Activated naive CD8-positive, alpha-beta T cell treated with anti-CD3 and anti-CD28 coated beads, Interleukin-2, amount 50 U/mL, for 24 hours (primary cell): Measurements from ENCODE around the gene YAP1.
A peak's percentile ranks its signal among the peaks of the same experiment; 100 is the strongest.
"Not testable (repeated sequence)": the region's sequence is repeated elsewhere in the genome, so short reads cannot be mapped to it uniquely, and the experiment has no call there.

Source experiments
- ATAC-seq: fragments of 150-1000 bp; cut with Tn5 transposase; one replicate; pipeline ENCODE4 v1.10.0; 2021
- DNase-seq: peaks from one replicate; pipeline ENCODE4 v3.0.0; 2021
- H3K27ac Mint-ChIP-seq: one replicate; pipeline ENCODE4 v1.8.0; 2021; ENCODE audit warnings: mild to moderate bottlenecking, mixed read lengths
- H3K27me3 Mint-ChIP-seq: one replicate; pipeline ENCODE4 v1.8.0; 2021; ENCODE audit warnings: mixed read lengths
- H3K36me3 Mint-ChIP-seq: one replicate; pipeline ENCODE4 v1.8.0; 2021; ENCODE audit warnings: low read depth, mixed read lengths
- H3K4me1 Mint-ChIP-seq: one replicate; pipeline ENCODE4 v1.8.0; 2021; ENCODE audit warnings: mixed read lengths
- H3K4me3 Mint-ChIP-seq: one replicate; pipeline ENCODE4 v1.8.0; 2021; ENCODE audit warnings: mild to moderate bottlenecking, moderate library complexity, mixed read lengths
- H3K9me3 Mint-ChIP-seq: one replicate; pipeline ENCODE4 v1.8.0; 2021; ENCODE audit warnings: mixed read lengths

The YAP1 gene

GRCh38 chr11:102244681-102245409, 134.6 kb downstream of the YAP1 start:
- Mint-ChIP-seq H3K27ac (no peak overlapping the region), H3K36me3 (no peaks in the 10 kb centered on the region), H3K4me3 (no peak overlapping the region), H3K9me3 (no peaks in the 10 kb centered on the region), H3K27me3 (peaks cover 4% of the 10 kb centered on the region), H3K4me1 (no peaks in the 10 kb centered on the region)
- no peak for DNase-seq
- ATAC-seq = no peak

GRCh38 chr11:102251423-102251822, 141.2 kb downstream of the YAP1 start:
- no peak overlapping the region for H3K27ac Mint-ChIP-seq
- H3K4me3 Mint-ChIP-seq = no peak overlapping the region
- no peaks in the 10 kb centered on the region for H3K9me3 Mint-ChIP-seq
- no peaks in the 10 kb centered on the region for H3K36me3 Mint-ChIP-seq
- DNase-seq = no peak
- no peaks in the 10 kb centered on the region for H3K27me3 Mint-ChIP-seq
- no peak for ATAC-seq
- H3K4me1 Mint-ChIP-seq = no peaks in the 10 kb centered on the region

GRCh38 chr11:102252339-102252891, 142.2 kb downstream of the YAP1 start:
- Mint-ChIP-seq H3K36me3 (no peaks in the 10 kb centered on the region), H3K4me3 (no peak overlapping the region), H3K9me3 (no peaks in the 10 kb centered on the region), H3K27ac (no peak overlapping the region), H3K27me3 (no peaks in the 10 kb centered on the region), H3K4me1 (no peaks in the 10 kb centered on the region)
- no peak for DNase-seq
- ATAC-seq = no peak

- no peak overlapping the region for H3K27ac Mint-ChIP-seq
- no peak overlapping the region for H3K4me3 Mint-ChIP-seq
- DNase-seq (no peak), ATAC-seq (no peak)
- H3K4me1 Mint-ChIP-seq = no peaks in the 10 kb centered on the region
- H3K27me3 Mint-ChIP-seq = no peaks in the 10 kb centered on the region
- H3K9me3 Mint-ChIP-seq = no peaks in the 10 kb centered on the region
- H3K36me3 Mint-ChIP-seq = no peaks in the 10 kb centered on the region
These were observed 142.9 kb downstream of the YAP1 start for GRCh38 chr11:102253020-102253715.

- Mint-ChIP-seq H3K27ac (no peak overlapping the region), H3K4me3 (no peak overlapping the region), H3K36me3 (no peaks in the 10 kb centered on the region), H3K4me1 (no peaks in the 10 kb centered on the region), H3K9me3 (no peaks in the 10 kb centered on the region), H3K27me3 (peaks cover under 1% of the 10 kb centered on the region)
- DNase-seq = no peak
- no peak for ATAC-seq
These were observed 143.8 kb downstream of the YAP1 start for GRCh38 chr11:102254047-102254446.

- no peaks in the 10 kb centered on the region for H3K4me1 Mint-ChIP-seq
- ATAC-seq (no peak), DNase-seq (no peak)
- H3K27ac Mint-ChIP-seq = no peak overlapping the region
- peaks cover 2% of the 10 kb centered on the region for H3K27me3 Mint-ChIP-seq
- H3K36me3 Mint-ChIP-seq = no peaks in the 10 kb centered on the region
- H3K4me3 Mint-ChIP-seq = no peak overlapping the region
- no peaks in the 10 kb centered on the region for H3K9me3 Mint-ChIP-seq
These were observed 146.0 kb downstream of the YAP1 start for GRCh38 chr11:102256251-102256650.

- H3K4me1 Mint-ChIP-seq = no peaks in the 10 kb centered on the region
- no peaks in the 10 kb centered on the region for H3K36me3 Mint-ChIP-seq
- no peak overlapping the region for H3K4me3 Mint-ChIP-seq
- no peaks in the 10 kb centered on the region for H3K9me3 Mint-ChIP-seq
- ATAC-seq (no peak), DNase-seq (no peak)
- H3K27me3 Mint-ChIP-seq = peaks cover 2% of the 10 kb centered on the region
- H3K27ac Mint-ChIP-seq = no peak overlapping the region
These were observed 150.0 kb downstream of the YAP1 start for GRCh38 chr11:102260241-102260640.

GRCh38 chr11:102263379-102264003, 153.2 kb downstream of the YAP1 start:
- Mint-ChIP-seq H3K9me3 (no peaks in the 10 kb centered on the region), H3K4me1 (peaks cover 5% of the 10 kb centered on the region), H3K4me3 (no peak overlapping the region), H3K27me3 (peaks cover 8% of the 10 kb centered on the region), H3K27ac (no peak overlapping the region), H3K36me3 (no peaks in the 10 kb centered on the region)
- DNase-seq (no peak), ATAC-seq (no peak)

GRCh38 chr11:102264704-102265103, 154.5 kb downstream of the YAP1 start:
- not testable (repeated sequence) for H3K27me3 Mint-ChIP-seq, H3K4me3 Mint-ChIP-seq, H3K9me3 Mint-ChIP-seq, H3K27ac Mint-ChIP-seq, ATAC-seq, DNase-seq, H3K36me3 Mint-ChIP-seq
- H3K4me1 Mint-ChIP-seq = peaks cover 15% of the 10 kb centered on the region

- ATAC-seq (no peak), DNase-seq (no peak)
- Mint-ChIP-seq H3K4me1 (peaks cover 22% of the 10 kb centered on the region), H3K9me3 (no peaks in the 10 kb centered on the region), H3K36me3 (no peaks in the 10 kb centered on the region), H3K27ac (no peak overlapping the region), H3K4me3 (no peak overlapping the region), H3K27me3 (peaks cover 6% of the 10 kb centered on the region)
These were observed 155.9 kb downstream of the YAP1 start for GRCh38 chr11:102266099-102266498.

- DNase-seq (no peak), ATAC-seq (no peak)
- no peak overlapping the region for H3K4me3 Mint-ChIP-seq
- H3K9me3 Mint-ChIP-seq = no peaks in the 10 kb centered on the region
- H3K27ac Mint-ChIP-seq = no peak overlapping the region
- peaks cover 10% of the 10 kb centered on the region for H3K27me3 Mint-ChIP-seq
- no peaks in the 10 kb centered on the region for H3K36me3 Mint-ChIP-seq
- peaks cover 22% of the 10 kb centered on the region for H3K4me1 Mint-ChIP-seq
These were observed 157.4 kb downstream of the YAP1 start for GRCh38 chr11:102267609-102268008.

- Mint-ChIP-seq H3K36me3 (no peaks in the 10 kb centered on the region), H3K4me3 (peak overlapping the region; percentile 67), H3K4me1 (peaks cover 22% of the 10 kb centered on the region), H3K27ac (no peak overlapping the region), H3K27me3 (peaks cover 13% of the 10 kb centered on the region), H3K9me3 (no peaks in the 10 kb centered on the region)
- ATAC-seq (peak; percentile 96), DNase-seq (peak; percentile 69)
These were observed 158.1 kb downstream of the YAP1 start for GRCh38 chr11:102268083-102268984.

- no peak for ATAC-seq
These were observed 158.8 kb downstream of the YAP1 start for GRCh38 chr11:102268985-102269470.

GRCh38 chr11:102269927-102270326, 159.7 kb downstream of the YAP1 start:
- peak; percentile 21 for ATAC-seq
- H3K9me3 Mint-ChIP-seq = no peaks in the 10 kb centered on the region
- H3K4me1 Mint-ChIP-seq = peaks cover 22% of the 10 kb centered on the region
- peaks cover 16% of the 10 kb centered on the region for H3K27me3 Mint-ChIP-seq
- no peak for DNase-seq
- H3K4me3 Mint-ChIP-seq = no peak overlapping the region
- H3K27ac Mint-ChIP-seq = no peak overlapping the region
- H3K36me3 Mint-ChIP-seq = no peaks in the 10 kb centered on the region

More at GRCh38 chr11:102268985-102269470, 158.8 kb downstream of the YAP1 start:
- no peaks in the 10 kb centered on the region for H3K9me3 Mint-ChIP-seq
- H3K4me3 Mint-ChIP-seq = peak overlapping the region; percentile 67
- peaks cover 22% of the 10 kb centered on the region for H3K4me1 Mint-ChIP-seq
- peaks cover 14% of the 10 kb centered on the region for H3K27me3 Mint-ChIP-seq
- no peak overlapping the region for H3K27ac Mint-ChIP-seq
- DNase-seq = no peak
- no peaks in the 10 kb centered on the region for H3K36me3 Mint-ChIP-seq
